Embryonic facial prominence (tissue), 1 donor: ENCODE results near the gene KATNB1.
"Not testable (repeated sequence)": the region's sequence is repeated elsewhere in the genome, so short reads cannot be mapped to it uniquely, and the experiment has no call there.

Source experiments
- DNase-seq: peaks from one replicate; pipeline ENCODE4 v3.0.0-alpha.2; 2016; ENCODE audit errors: extremely low spot score

The KATNB1 gene

DNA sequence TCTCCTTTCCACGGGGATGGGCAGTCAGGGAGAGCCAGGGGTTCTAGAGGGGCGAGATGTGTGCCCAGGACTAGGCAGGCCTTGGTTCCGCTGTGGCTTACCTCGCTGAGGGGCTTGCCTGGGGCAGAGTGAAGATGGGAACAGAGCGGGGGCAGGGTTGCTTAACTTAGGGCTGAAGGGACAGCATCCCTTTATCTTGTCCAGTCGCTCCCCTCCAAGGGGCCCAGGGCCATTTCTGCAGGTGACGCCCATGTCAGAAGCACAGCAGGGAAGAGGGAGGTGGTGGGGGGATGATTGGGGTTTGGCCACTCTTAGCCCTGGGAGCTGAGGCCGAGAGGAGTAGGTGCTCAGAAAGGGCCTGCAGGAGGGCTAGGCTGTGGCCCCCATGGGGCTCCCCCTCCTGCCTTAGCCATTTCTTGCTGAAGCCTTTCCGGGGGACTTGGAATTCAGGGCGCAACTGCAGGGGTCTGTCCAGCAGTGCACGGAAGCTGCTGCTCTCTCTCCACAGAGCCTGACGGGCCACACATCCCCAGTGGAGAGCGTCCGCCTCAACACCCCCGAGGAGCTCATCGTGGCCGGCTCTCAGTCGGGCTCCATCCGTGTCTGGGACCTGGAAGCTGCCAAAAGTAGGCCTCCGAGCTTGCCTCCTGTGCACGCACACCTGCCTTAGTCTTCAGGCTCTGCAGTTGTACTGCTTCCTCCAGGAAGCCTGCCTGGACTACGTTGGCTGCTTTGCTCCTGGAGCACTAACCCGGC is 8.5 kb downstream of the KATNB1 start:
- no peak for DNase-seq

DNA sequence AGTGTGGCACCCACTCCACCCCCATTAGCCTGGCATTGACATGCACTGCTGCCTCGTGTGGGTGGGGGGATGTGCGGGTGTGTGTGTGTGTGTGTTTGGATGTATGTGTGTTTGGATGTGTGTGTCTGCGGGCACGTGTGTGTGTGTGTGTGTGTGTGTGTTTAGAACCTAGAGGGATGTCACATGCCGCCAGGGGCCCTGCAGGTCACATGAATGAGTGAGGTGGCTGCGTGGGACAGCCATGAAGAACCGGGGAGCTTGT is 9.0 kb downstream of the KATNB1 start:
- DNase-seq: no peak

DNA sequence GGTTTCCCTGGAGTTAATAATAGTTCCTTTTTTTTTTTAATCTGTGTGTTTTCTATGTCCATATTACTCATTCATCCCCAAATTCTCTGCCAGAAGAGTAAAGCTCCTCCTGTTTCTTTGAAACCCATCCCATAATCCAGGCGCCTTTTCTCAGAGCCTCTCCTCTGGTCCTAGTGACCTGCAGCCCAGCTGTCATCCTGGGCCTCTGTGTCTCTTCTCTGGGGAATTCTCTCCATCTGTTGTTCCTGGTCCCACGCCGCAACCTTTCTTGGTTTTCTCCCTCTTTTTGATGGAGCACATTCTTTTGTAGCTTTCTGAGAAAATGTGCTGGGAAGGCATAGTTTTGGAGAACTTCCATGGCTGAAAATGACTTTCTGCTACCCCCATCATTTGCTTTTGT is 10.2 kb downstream of the KATNB1 start:
- no peak for DNase-seq

DNA sequence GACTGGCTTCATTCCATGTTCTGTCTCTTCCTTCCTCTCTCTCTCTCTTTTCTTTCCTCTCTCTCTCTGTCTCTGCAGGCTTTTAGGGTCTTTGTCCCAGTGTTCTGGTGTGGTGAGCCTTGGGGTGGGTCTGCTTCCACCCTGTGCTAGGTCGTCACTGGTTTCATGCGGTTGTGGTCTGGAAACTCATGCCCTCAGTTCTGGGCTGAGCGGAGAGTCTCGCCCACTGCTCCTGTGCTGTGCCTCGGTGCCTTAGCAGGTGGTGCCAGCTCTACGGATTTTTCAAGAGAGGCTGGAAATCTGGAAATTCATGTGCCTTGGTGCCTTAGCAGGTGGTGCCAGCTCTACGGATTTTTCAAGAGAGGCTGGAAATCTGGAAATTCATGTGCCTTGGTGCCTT is 10.7 kb downstream of the KATNB1 start:
- not testable (repeated sequence) for DNase-seq

DNA sequence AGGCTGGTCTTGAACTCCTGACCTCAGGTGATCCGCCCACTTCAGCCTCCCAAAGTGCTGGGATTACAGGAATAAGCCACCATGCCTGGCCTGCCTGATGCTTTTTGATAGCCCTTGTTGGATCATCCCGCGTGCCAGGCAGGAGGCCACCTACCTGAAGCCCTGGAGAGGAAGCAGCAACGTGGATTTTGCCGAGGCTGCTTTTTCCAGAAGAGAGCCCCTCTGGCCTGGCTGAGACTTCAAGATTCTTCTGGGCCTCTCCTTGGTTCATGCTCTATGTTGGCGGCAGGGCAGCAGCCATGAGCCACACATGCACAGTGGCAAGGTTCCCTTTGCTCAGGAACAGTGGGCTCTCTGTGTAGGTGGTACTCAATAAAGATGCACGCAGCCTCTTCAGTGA is 11.5 kb downstream of the KATNB1 start:
- no peak for DNase-seq

DNA sequence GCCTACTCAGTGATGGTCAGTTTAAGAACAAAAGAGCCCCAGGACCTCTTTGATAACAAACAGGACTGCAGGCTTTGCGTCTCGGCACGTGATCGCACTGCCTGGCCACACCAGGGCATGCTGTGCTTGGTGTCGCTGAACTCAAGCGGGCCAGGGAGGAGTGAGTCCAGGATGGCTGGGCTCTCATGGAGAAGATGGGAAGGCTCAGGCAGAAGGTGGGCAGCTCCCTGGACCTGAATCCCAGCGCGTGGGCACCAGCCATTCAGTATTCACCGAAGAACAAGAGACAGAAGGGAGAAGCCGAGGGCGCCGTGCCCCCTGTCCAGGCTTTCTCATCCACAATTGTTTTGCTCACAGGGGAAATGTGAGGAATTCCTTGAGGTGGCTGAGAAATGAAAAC is 11.9 kb downstream of the KATNB1 start:
- DNase-seq: no peak

DNA sequence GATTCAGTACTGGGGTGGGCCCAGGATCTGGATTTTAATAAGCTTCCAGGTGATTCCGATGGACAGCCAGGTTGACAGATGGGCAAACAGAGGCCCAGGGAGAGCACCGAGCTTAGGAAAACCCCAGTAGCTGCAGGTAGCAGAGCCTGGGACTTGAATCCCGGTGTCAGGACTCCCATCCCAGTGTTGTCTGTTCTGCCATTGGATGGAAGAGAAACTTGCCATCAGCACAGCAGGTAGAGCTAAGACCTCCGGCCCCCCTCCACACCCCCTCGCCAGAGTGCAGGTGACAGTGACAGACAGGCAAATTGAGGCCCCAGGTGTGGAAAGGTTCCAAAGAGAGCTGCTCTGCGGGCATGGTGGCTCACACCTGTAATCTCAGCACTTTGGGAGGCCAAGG is 12.4 kb downstream of the KATNB1 start:
- no peak for DNase-seq

DNA sequence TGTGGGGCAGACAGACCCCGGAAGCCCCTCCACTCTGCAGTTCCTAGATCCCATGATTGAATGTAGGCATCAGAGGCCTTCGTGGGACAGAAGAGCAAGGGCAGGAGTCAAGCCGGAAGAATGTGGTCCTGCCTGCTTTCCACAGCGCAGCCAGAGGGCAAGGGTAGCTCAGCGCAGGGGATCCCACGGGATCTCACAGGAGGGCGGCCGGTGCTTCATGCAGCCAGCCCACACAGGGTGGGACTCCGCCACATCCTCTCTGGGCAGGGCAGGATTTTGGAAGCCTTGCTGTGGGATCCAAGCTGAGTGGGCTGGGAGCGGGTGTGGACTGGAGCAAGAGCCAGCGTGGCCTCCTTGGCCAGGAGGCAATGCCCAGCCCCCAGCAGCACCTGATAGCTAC is 13.0 kb downstream of the KATNB1 start:
- no peak for DNase-seq

DNA sequence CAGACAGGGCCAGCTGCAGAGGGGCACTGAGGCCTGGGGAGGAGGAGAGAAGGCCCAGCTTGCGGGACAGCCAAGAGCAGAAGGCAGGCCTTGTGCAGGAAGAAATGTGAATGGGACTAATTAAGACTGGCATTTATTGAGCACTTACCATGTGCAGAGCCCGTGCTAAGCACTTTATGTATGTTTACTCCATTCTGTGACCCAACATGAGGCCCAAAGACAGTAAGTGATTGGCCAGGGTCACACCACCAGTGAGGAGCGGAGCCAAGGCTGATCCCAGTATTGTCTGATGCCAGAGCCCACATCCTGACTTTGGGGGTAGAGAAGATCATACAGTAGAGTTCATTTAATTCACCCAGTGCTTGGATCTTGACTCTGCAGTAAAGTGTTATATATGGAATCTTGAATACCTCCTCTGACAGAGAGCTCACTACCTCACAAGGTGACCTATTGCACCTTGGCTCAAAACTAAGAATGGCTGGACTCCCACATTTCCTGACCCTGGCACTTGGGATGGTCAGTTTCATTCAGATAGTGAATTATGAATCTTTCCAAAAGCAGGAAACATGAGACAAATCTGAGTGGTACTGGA is 13.6 kb downstream of the KATNB1 start:
- no peak for DNase-seq

DNA sequence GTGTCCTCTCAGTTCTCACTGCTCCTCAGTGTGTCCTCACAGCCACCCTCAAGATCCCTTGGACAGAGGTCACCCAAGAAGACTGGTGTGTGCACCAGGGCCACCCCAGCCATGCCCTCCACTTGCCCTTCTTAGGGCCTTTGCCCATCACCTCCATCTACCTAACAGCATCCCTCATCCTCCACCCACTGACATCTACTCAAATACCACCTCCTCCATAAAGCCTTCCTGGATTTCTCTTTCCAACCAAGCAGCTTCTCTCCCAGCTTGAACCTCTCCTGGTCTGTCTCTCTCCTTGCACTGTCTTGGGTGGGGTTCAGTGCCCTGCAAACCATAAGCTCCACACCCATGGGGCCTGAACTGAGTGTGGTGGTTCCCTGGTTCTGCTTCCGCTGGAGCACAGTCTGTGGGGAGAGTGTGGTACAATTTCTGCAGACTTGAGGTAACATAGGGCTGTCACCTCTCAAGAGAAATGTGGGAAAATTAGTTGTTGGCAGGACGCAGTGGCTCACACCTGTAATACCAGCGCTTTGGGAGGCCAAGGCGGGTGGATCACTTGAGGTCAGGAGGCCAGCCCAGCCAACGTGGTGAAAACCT is 14.4 kb downstream of the KATNB1 start:
- no peak for DNase-seq

DNA sequence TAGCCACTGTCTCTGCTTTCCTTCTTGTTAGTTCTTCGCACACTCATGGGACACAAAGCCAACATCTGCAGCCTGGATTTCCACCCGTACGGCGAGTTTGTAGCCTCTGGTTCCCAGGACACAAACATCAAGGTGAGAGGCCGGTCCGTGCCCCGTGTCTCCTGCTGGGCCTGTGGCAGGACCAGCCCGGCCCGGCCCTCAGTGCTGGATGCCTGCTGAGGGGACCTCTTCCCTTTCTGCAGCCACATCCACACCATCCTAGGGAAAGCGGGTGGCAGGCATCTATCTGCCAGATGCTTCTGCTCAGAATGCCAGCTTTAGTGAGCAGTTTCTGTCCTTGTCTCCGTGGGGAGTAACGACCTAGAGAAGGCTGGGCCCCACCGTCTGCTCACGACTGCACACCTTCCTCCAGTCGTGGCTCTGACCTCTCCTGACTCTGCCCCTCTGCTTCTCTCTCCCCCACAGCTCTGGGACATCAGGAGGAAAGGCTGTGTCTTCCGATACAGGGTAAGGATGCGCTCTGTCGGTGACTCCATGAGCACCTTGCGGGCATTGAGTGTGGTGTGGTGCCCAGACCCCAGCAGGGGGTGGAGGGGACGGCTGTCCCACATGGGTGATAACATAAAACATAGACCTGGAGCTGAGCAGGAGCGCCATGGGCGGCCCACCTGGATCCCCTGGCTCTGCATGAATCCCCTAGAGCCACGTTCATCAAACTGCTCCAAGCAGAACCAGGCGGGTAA is 15.4 kb downstream of the KATNB1 start:
- DNase-seq: no peak

DNA sequence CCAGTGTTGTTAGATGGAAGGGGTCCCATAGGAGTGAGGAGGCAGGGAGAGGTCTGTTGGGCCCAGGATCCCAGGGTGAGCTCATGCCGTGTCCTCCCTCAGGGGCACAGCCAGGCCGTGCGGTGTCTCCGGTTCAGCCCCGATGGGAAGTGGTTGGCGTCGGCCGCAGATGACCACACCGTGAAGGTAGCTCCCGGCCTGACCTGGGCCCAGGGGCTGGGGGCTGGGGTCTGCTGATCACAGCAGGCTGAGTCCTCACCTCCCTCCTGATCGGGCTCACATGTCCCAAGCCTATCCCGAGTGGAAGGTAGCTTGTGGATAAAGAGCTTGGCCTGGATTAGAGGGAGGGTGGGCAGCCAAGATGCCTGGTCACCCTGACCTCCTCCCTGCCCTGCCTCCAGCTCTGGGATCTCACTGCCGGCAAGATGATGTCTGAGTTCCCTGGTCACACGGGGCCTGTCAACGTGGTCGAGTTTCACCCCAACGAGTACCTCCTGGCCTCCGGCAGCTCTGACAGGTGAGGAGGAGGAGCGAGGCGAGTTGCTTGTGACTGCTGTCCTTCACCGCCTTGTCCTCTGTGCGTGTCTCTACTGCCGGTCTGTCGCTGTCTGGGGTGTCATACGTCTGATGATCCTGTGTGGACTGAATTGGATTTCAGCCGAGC is 16.1 kb downstream of the KATNB1 start:
- no peak for DNase-seq

DNA sequence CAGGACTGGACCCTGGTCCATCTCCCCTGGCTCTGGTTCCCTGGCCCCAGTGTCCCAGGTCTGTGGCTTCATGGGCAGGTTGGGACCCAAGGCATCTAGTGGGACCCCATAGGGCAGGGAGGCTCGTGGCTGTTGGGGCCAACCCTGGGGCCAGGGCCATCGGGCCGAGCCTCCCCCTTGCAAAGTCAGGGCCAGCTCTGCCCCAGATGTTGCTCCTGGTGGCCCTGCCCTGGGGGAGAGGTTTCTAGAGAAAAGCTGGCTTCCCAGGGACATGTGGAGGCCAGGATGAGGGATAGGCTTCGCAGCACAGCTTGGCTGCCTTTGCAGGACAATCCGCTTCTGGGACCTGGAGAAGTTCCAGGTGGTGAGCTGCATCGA is 16.6 kb downstream of the KATNB1 start:
- no peak for DNase-seq

DNA sequence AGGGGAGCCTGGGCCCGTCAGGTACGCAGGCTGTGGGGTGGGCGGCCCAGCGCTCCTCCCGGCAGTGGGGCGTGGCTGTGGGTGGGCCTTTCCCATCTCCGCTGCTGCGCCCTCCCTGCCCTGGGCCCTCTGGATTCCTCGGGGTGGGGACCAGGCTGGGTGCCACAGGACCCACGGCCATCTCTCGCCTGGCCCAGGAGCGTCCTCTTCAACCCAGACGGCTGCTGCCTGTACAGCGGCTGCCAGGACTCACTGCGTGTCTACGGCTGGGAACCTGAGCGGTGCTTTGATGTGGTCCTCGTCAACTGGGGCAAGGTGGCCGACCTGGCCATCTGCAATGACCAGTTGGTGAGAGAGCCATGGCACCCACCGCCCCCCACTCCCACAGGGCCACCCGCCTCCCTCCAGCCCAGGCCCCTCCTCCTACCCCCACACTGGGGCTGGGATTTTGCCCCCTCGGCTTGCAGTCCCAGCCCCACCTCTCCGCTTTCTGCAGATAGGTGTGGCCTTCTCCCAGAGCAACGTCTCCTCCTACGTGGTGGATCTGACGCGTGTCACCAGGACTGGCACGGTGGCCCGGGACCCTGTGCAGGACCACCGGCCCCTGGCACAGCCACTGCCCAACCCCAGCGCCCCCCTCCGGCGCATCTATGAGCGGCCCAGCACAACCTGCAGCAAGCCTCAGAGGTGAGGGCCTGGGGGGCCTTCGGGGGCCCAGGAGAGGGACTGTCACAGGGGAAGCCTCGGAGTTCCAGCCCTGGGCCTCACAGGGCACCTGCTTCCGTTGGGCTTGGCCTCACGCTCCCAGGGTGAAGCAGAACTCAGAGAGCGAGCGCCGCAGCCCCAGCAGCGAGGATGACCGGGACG is 17.2 kb downstream of the KATNB1 start:
- DNase-seq: no peak

DNA sequence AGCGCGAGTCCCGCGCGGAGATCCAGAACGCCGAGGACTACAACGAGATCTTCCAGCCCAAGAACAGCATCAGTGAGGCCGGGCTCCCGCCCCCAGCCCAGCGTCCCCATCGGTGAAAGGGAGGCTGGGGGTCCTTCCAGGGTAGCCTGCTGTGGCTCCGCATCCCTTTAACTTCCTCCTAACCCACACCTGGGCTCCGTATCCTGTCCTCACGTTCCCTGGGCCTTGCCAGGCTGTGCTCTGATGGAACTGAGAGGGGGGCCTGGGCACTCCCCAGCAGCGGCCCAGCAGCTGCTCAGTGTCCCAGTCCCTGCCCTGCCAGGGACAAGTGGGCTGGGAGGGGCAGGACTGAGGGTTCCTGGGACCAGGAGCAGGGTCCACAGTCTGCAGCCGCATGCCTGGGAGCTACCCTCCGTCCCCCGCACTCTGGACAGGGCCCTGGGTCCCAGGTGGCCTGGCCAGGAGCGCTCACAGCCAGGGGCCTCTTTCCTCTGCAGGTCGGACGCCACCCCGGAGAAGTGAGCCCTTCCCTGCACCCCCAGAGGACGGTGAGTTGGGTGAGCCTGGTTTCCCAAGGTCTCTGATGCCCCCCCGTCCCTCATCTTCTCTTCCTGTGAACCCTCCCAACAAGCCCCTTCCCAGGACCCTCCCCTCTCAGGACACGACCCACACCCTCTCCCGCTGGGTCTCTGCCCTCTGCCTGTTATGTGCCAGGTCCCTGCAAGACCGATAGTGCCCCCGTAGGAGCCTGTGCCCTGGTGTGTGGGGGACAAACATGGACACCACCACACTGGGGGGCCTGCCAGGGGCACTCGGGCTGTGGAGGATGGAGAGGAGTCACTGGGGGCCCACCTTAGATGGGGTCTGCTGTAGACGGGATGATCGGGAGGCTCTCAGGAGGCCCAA is 18.1 kb downstream of the KATNB1 start:
- no peak for DNase-seq

DNA sequence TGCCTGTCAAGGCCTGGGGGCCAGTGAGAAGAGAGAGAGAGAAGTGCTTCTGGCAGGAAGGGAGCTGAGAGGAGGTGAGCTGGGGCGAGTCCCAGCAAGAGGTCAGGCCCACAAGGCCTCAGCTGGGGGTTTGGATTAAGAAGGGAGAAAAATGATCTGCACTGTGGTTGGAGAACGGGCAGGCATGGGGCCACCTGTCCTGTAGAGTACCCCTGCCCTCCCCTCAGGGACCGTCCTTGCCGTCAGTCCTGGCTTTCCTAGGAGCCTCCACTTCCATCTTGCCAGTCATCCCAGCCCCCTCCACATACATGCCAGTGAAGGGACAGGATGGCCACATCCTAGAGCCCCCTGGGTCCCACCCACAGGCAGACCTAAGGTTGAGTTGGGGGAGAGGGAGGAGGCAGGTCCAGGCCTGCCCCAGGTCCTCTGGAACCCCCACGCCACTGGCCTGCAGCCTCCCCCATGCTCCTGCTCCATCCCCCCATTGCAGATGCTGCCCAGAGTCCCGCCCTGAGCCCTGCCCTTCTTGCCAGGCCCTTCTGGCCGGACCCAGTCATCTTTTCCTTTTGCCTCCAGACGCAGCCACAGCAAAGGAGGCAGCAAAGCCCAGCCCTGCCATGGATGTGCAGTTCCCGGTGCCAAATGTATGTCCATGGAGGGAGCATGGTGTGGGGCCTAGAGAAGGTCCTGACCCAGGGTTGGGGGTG is 18.9 kb downstream of the KATNB1 start:
- DNase-seq: no peak

DNA sequence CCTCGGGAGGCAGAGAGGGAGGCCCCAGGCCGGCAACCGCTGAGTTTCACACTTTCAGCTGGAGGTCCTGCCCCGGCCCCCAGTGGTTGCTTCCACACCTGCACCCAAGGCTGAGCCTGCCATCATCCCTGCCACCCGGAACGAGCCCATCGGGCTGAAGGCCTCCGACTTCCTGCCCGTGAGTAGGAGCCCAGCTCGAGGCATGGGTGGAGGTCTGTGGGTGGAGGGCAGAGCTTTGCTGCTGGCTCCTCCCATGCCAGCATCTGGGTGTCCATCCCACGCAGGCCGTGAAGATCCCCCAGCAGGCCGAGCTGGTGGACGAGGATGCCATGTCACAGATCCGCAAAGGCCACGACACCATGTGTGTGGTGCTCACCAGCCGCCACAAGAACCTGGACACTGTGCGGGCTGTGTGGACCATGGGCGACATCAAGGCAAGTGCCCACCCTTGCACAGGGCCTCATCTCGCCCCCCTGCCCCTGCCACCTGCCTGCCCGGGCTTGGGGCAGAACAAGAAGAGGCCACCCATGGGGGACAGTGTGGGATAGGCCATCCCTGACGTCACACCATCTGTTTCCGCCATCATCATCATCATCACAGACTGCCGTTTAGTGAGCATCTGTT is 19.6 kb downstream of the KATNB1 start:
- DNase-seq: no peak

DNA sequence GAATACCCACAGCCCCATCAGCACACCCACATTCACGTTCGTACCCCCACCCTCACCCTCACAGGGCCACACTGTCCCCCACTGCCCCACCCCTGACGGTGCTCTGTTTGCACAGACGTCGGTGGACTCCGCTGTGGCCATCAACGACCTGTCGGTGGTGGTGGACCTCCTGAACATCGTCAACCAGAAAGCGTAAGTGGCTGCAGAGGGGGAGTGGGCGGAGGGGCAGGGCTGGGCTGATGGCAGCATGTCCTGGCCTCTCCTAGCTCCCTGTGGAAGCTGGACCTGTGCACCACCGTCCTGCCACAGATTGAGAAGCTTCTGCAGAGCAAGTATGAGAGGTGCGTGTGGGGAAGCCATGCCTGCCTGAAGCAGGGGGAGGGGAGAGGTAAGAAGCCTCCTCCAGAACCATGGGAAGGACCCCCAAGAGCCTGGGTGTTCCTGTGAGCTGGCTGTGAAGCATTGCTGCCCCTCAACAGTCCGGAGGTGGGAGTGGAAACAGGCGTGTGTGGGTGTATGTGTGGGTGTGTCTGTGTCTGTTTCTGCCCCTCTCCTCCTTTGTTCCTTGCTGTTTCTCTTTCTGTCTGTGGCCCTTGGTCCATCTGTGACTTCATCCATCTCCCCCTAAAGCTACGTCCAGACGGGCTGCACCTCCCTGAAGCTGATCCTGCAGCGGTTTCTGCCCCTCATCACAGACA is 20.3 kb downstream of the KATNB1 start:
- no peak for DNase-seq
